NT2/D1 (cell line): Measurements from ENCODE around the gene HS6ST2.

Source experiments
- DNase-seq: peaks from one replicate; pipeline ENCODE4 v3.0.0-alpha.2; 2011; ENCODE audit warnings: low read depth, low spot score
- H3K27me3 ChIP-seq: 2 replicates; pipeline ENCODE4 v1.6.0; 2011; ENCODE audit warnings: mild to moderate bottlenecking; ENCODE audit not compliant: insufficient read length, insufficient read depth
- H3K36me3 ChIP-seq: 2 replicates; pipeline ENCODE4 v1.6.1; 2011; ENCODE audit warnings: mild to moderate bottlenecking, low read length, mixed read lengths; ENCODE audit not compliant: insufficient read depth, insufficient read length
- H3K4me1 ChIP-seq: 2 replicates; pipeline ENCODE4 v1.5.1; 2011; ENCODE audit not compliant: insufficient read depth, insufficient read length
- H3K4me3 ChIP-seq: 2 replicates; pipeline ENCODE4 v1.5.1; 2011; ENCODE audit warnings: low read depth; ENCODE audit not compliant: insufficient read length
- H3K9ac ChIP-seq: 2 replicates; pipeline ENCODE4 v1.6.0; 2011; ENCODE audit warnings: low read depth; ENCODE audit not compliant: insufficient read length
- H3K9me3 ChIP-seq: 2 replicates; pipeline ENCODE4 v1.5.1; 2011; ENCODE audit warnings: mild to moderate bottlenecking, low read length; ENCODE audit not compliant: insufficient read depth
- SUZ12 ChIP-seq: IDR thresholded peaks from 2 replicates; pipeline ENCODE4 v1.6.1; 2011; ENCODE audit not compliant: insufficient read length, insufficient read depth; ENCODE audit errors: extremely low read depth
- YY1 ChIP-seq: IDR thresholded peaks from 2 replicates; pipeline ENCODE4 v1.6.1; 2011; ENCODE audit not compliant: insufficient read length, insufficient read depth
- ZNF274 ChIP-seq: IDR thresholded peaks from 2 replicates; pipeline ENCODE4 v1.6.1; 2011; ENCODE audit warnings: mild to moderate bottlenecking, low read depth, low read length

HS6ST2 gene

GRCh38 chrX:132676102-132676501, 282.3 kb downstream of the HS6ST2 start:
- Histone ChIP-seq H3K4me3 (no peak overlapping the region), H3K4me1 (no peaks in the 10 kb centered on the region), H3K27me3 (peaks cover 17% of the 10 kb centered on the region), H3K9me3 (peaks cover 11% of the 10 kb centered on the region; the same call in 1 of the 2 replicates), H3K36me3 (no peaks in the 10 kb centered on the region), H3K9ac (no peak overlapping the region)
- no peak for DNase-seq
- TF ChIP-seq ZNF274 (no peak), SUZ12 (no peak), YY1 (no peak)

DNA sequence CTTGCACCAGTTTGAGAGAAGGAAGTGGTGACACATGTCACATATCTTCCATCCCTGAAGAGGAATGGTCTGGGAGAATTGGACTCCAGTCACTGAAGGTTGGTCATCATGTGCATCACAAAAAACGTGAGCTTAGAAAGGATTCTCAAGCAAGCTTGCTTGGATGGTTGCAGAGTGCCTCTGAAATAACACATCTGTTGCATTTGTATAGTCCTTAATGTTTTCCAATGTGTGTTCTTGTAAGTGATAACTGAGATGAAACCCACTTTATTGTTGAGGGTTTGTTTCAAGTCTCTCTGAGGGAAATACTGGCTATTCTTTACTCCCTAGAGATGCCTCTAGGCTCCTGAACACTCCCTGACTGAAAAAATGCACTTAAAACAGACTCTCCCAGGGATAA, 285.1 kb downstream of the HS6ST2 start:
- TF ChIP-seq YY1 = no peak
- TF ChIP-seq ZNF274 = no peak
- no peak for TF ChIP-seq SUZ12
- Histone ChIP-seq H3K4me1 (no peaks in the 10 kb centered on the region), H3K9me3 (no peaks in the 10 kb centered on the region), H3K9ac (no peak overlapping the region), H3K27me3 (peaks cover 17% of the 10 kb centered on the region), H3K36me3 (no peaks in the 10 kb centered on the region), H3K4me3 (no peak overlapping the region)
- DNase-seq = no peak

DNA sequence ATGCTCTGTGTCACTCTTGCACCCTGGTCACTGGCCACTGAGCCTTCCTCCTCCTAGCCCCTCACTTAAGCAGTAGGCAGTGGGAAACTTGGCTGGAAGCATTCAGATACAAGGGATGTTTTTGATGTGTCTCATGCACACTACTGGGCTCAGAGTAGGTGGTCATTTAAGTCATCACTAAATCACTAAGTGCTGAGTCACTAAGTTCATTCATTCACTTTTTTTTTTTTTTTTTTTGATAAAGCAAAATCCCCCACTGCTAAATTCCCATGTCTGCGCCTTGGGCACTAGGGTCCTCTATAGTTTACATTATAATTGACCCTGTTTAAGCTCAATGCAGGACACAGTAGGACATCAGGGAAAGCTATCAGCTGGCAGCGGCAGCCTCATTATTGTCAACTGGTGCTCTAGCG, 287.2 kb downstream of the HS6ST2 start:
- TF ChIP-seq SUZ12 = no peak
- no peak for TF ChIP-seq YY1
- TF ChIP-seq ZNF274 = no peak
- Histone ChIP-seq H3K9me3 (no peaks in the 10 kb centered on the region), H3K4me1 (no peaks in the 10 kb centered on the region), H3K27me3 (peaks cover 17% of the 10 kb centered on the region), H3K4me3 (no peak overlapping the region), H3K36me3 (no peaks in the 10 kb centered on the region), H3K9ac (no peak overlapping the region)
- peak; percentile 57 for DNase-seq

GRCh38 chrX:132669142-132669541, 289.3 kb downstream of the HS6ST2 start:
- no peaks in the 10 kb centered on the region for H3K36me3 ChIP-seq
- TF ChIP-seq YY1 = no peak
- no peak for TF ChIP-seq ZNF274
- TF ChIP-seq SUZ12 = no peak
- no peak for DNase-seq
- H3K4me3 ChIP-seq = no peak overlapping the region
- no peaks in the 10 kb centered on the region for H3K4me1 ChIP-seq
- no peaks in the 10 kb centered on the region; the same call in 1 of the 2 replicates for H3K9me3 ChIP-seq
- peaks cover 7% of the 10 kb centered on the region for H3K27me3 ChIP-seq
- no peak overlapping the region for H3K9ac ChIP-seq

GRCh38 chrX:132668178-132668577, 290.3 kb downstream of the HS6ST2 start:
- no peaks in the 10 kb centered on the region for H3K4me1 ChIP-seq
- no peaks in the 10 kb centered on the region; the same call in 1 of the 2 replicates for H3K9me3 ChIP-seq
- H3K9ac ChIP-seq = no peak overlapping the region
- H3K36me3 ChIP-seq = no peaks in the 10 kb centered on the region
- H3K4me3 ChIP-seq = no peak overlapping the region
- peaks cover 7% of the 10 kb centered on the region for H3K27me3 ChIP-seq
- DNase-seq = no peak
- TF ChIP-seq ZNF274 = no peak
- TF ChIP-seq YY1 = no peak
- TF ChIP-seq SUZ12 = no peak

GRCh38 chrX:132665676-132666075, 292.8 kb downstream of the HS6ST2 start:
- H3K27me3 ChIP-seq = no peaks in the 10 kb centered on the region
- no peak for DNase-seq
- no peaks in the 10 kb centered on the region for H3K36me3 ChIP-seq
- TF ChIP-seq SUZ12 (no peak), ZNF274 (no peak), YY1 (no peak)
- no peak overlapping the region for H3K9ac ChIP-seq
- H3K4me3 ChIP-seq = no peak overlapping the region
- no peaks in the 10 kb centered on the region; the same call in 1 of the 2 replicates for H3K9me3 ChIP-seq
- H3K4me1 ChIP-seq = no peaks in the 10 kb centered on the region

DNA sequence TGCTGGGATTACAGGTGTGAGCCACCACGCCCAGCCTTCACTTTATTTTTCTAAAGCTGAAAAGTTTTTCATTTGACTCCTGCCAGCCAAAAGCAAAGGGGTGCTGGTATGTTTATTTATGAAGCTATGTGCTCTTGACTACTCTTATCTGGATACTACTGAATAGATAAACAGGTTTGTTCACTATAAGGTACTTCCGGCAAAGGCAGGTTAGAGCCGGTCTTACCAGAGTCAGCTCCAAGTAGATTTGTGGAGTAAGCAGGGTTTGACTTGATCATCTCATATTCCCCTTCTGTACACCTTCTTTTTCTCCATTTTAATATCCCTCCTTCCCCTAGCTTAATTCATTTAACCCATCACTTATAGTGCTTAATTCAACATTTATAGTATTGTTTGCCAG, 294.2 kb downstream of the HS6ST2 start:
- Histone ChIP-seq H3K9me3 (no peaks in the 10 kb centered on the region; the same call in 1 of the 2 replicates), H3K36me3 (no peaks in the 10 kb centered on the region), H3K4me3 (no peak overlapping the region), H3K9ac (no peak overlapping the region), H3K27me3 (no peaks in the 10 kb centered on the region), H3K4me1 (no peaks in the 10 kb centered on the region)
- TF ChIP-seq YY1 = no peak
- no peak for TF ChIP-seq SUZ12
- no peak for TF ChIP-seq ZNF274
- no peak for DNase-seq

DNA sequence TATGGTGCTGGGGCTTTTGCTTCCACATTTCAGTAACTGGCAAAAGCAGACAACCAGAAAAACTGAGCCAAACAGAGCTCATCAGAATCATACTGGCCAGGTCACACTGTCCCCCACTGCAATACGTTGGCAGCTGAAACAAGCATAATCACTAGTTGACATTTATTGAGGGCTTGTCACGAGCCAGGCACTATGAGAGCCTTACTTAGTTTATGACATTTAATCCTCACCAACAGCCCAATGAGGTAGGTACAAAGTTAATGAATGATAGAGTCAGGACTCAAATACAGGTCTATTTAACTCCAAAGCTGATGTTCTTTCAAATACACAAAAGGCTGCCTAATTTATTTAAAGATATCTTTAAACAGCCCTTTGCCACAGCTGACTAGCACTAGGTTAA, 295.6 kb downstream of the HS6ST2 start:
- no peak for TF ChIP-seq YY1
- no peak for TF ChIP-seq ZNF274
- no peak for TF ChIP-seq SUZ12
- Histone ChIP-seq H3K9me3 (no peaks in the 10 kb centered on the region; the same call in 1 of the 2 replicates), H3K4me3 (no peak overlapping the region), H3K36me3 (no peaks in the 10 kb centered on the region), H3K9ac (no peak overlapping the region), H3K4me1 (no peaks in the 10 kb centered on the region), H3K27me3 (no peaks in the 10 kb centered on the region)
- no peak for DNase-seq
